CD14-positive monocyte (primary cell): ENCODE measurements around the gene DNAJC9. TPM values are rescaled to one million over a fixed set of nuclear protein-coding genes. Genes with fewer than 3 reads are reported as not detected.
A peak's percentile ranks its signal among the peaks of the same experiment; 100 is the strongest.

Experiments used
- DNase-seq, 3 donors: peaks; one replicate each; pipeline ENCODE4 v3.0.0-alpha.2; 2011 to 2022
- H2AFZ ChIP-seq: 2 replicates; pipeline ENCODE4 v1.6.0; 2012; ENCODE audit warnings: mild to moderate bottlenecking, low read depth, low read length, inconsistent platforms; ENCODE audit not compliant: insufficient read depth, poor library complexity, severe bottlenecking
- H3K27ac ChIP-seq, 2 donors: 1 replicate in 1 of 2; 2 replicates in 1 of 2; pipeline ENCODE4 v1.5.1; 2012 to 2013; ENCODE audit warnings: low read length in 2 of 2, control low read depth in 1 of 2, inconsistent platforms in 1 of 2, low read depth in 1 of 2, mild to moderate bottlenecking in 1 of 2
- H3K27me3 ChIP-seq, 2 donors: one replicate each; pipeline versions ENCODE4 v1.6.0 to v1.6.1; 2011 to 2013; ENCODE audit warnings: low read length in 2 of 2; ENCODE audit not compliant: control insufficient read depth in 2 of 2, insufficient read depth in 2 of 2
- H3K36me3 ChIP-seq, 2 donors: replicated peaks in 1 of 2; 1 replicate in 1 of 2; 2 replicates in 1 of 2; pipeline versions ENCODE4 v1.5.1 to v1.6.1; 2012 to 2013; ENCODE audit warnings: low read length in 2 of 2, control low read depth in 1 of 2, inconsistent platforms in 1 of 2, mild to moderate bottlenecking in 1 of 2; ENCODE audit not compliant: insufficient read depth in 2 of 2, control insufficient read depth in 1 of 2
- H3K4me1 ChIP-seq, 2 donors: 1 replicate in 1 of 2; 2 replicates in 1 of 2; pipeline versions ENCODE4 v1.5.1 to v1.6.1; 2012 to 2013; ENCODE audit warnings: low read length in 2 of 2, control low read depth in 1 of 2, inconsistent platforms in 1 of 2, mild to moderate bottlenecking in 1 of 2, moderate library complexity in 1 of 2; ENCODE audit not compliant: insufficient read depth in 2 of 2, control insufficient read depth in 1 of 2
- H3K4me2 ChIP-seq: replicated peaks from 2 replicates; pipeline ENCODE3; 2012; ENCODE audit warnings: low read length, moderate library complexity, mild to moderate bottlenecking; ENCODE audit not compliant: poor library complexity, severe bottlenecking; ENCODE audit errors: extremely low read depth
- H3K4me3 ChIP-seq, 3 experiments: fragments of 200-600 bp in 1 of 3; sonication (generic) in 1 of 3; replicated peaks in 1 of 3; 1 replicate in 2 of 3; 2 replicates in 1 of 3; pipeline ENCODE4 v1.5.1; 2011 to 2013; ENCODE audit warnings: low read length in 3 of 3, mild to moderate bottlenecking in 3 of 3, control low read depth in 2 of 3, low read depth in 2 of 3, inconsistent platforms in 1 of 3, moderate library complexity in 1 of 3
- H3K79me2 ChIP-seq: 2 replicates; pipeline ENCODE4 v1.6.0; 2012; ENCODE audit warnings: mild to moderate bottlenecking, control low read depth, inconsistent platforms, low read length, moderate library complexity; ENCODE audit not compliant: insufficient read depth
- H3K9ac ChIP-seq: 2 replicates; pipeline ENCODE4 v1.6.0; 2017; ENCODE audit warnings: low read length, mild to moderate bottlenecking; ENCODE audit not compliant: insufficient read depth, poor library complexity, severe bottlenecking
- H3K9me3 ChIP-seq, 2 donors: replicated peaks in 1 of 2; 1 replicate in 1 of 2; 2 replicates in 1 of 2; pipeline versions ENCODE4 v1.5.1 to v1.6.1; 2012 to 2013; ENCODE audit warnings: low read length in 2 of 2, control low read depth in 1 of 2; ENCODE audit not compliant: control insufficient read depth in 1 of 2, insufficient read depth in 1 of 2
- H4K20me1 ChIP-seq: 2 replicates; pipeline ENCODE4 v1.6.0; 2012; ENCODE audit warnings: mild to moderate bottlenecking, low read length, control low read depth, moderate library complexity; ENCODE audit not compliant: insufficient read depth
- H3K27ac Mint-ChIP-seq, 7 donors: one replicate each; pipeline ENCODE4 v1.8.0; 2020; ENCODE audit warnings: mild to moderate bottlenecking in 7 of 7, mixed read lengths in 7 of 7, moderate library complexity in 6 of 7, inconsistent platforms in 2 of 7
- H3K27me3 Mint-ChIP-seq, 3 donors: one replicate each; pipeline ENCODE4 v1.8.0; 2021 to 2022; ENCODE audit warnings: low read depth in 3 of 3, mild to moderate bottlenecking in 3 of 3, mixed read lengths in 3 of 3, moderate library complexity in 3 of 3, inconsistent platforms in 1 of 3
- H3K36me3 Mint-ChIP-seq, 2 donors: one replicate each; pipeline ENCODE4 v1.8.0; 2020; ENCODE audit warnings: mixed read lengths in 2 of 2, inconsistent platforms in 1 of 2, mild to moderate bottlenecking in 1 of 2
- H3K4me1 Mint-ChIP-seq: one replicate; pipeline ENCODE4 v1.8.0; 2020; ENCODE audit warnings: mild to moderate bottlenecking, mixed read lengths
- H3K4me3 Mint-ChIP-seq, 2 donors: one replicate each; pipeline ENCODE4 v1.8.0; 2020; ENCODE audit warnings: mild to moderate bottlenecking in 2 of 2, mixed read lengths in 2 of 2, moderate library complexity in 1 of 2
- H3K9me3 Mint-ChIP-seq, 7 donors: one replicate each; pipeline ENCODE4 v1.8.0; 2020 to 2022; ENCODE audit warnings: mixed read lengths in 7 of 7, mild to moderate bottlenecking in 6 of 7, moderate library complexity in 6 of 7, inconsistent platforms in 2 of 7
- CTCF ChIP-seq: fragments of 200-600 bp; IDR thresholded peaks from one replicate; pipeline ENCODE4 v1.8.0; 2022; ENCODE audit warnings: antibody characterized with exemption, mild to moderate bottlenecking
- WGBS: methylation state at CpG from one replicate; pipeline ENCODE4 v1.1.5; 2013; ENCODE audit warnings: missing lambda C conversion rate; ENCODE audit not compliant: insufficient coverage; 5-methylcytosine and 5-hydroxymethylcytosine counted together
- intact Hi-C, 2 donors: fragments of 100-400 bp; cut with micrococcal nuclease; formaldehyde crosslinking; loops; one replicate each; pipeline versions ENCODE4 v1.15.0 to v1.15.1; 2023
- polyA plus RNA-seq, 3 donors: library from polyadenylated mRNA; depleted of rRNA in 1 of 3; unstranded in 2 of 3; stranded (reverse) in 1 of 3; fragments of 300-500 nt in 2 of 3; fragments of >200 nt in 1 of 3; fragmentation: Illumina TruSeq in 2 of 3; gene quantifications; 1 replicate in 2 of 3; 2 replicates in 1 of 3; pipeline ENCODE4 v1.2.3, GENCODE V29; 2012 to 2021

Gene DNAJC9
- polyA plus RNA-seq, 3 donors: 2.3 to 7.2 (median 2.4) TPM

GRCh38 chr10:73244866-73245477, 2.1 kb downstream of the DNAJC9 start:
- H3K4me1 Mint-ChIP-seq: peaks cover 36% of the 10 kb centered on the region
- 25% methylated on average over 7 of the region's 8 CpGs for WGBS
- H3K4me3 Mint-ChIP-seq: no peak overlapping the region
- H3K27me3 ChIP-seq: no peaks in the 10 kb centered on the region
- peaks cover 60% of the 10 kb centered on the region for H3K79me2 ChIP-seq
- no peaks in the 10 kb centered on the region for H3K9me3 ChIP-seq
- H4K20me1 ChIP-seq: no peaks in the 10 kb centered on the region
- peak overlapping the region in 1 of 2 donors; percentile 76 for H3K27ac ChIP-seq
- DNase-seq: no peak
- H2AFZ ChIP-seq: no peak overlapping the region
- peaks cover 28 to 49% of the 10 kb centered on the region in 2 donors for H3K36me3 ChIP-seq
- peak overlapping the region in 3 of 7 donors; percentile 11 to 74 (median 62) for H3K27ac Mint-ChIP-seq
- H3K4me2 ChIP-seq: no peak overlapping the region
- no peaks in the 10 kb centered on the region for H3K9me3 Mint-ChIP-seq
- H3K27me3 Mint-ChIP-seq: no peaks in the 10 kb centered on the region
- peaks cover 33 to 49% of the 10 kb centered on the region in 2 donors for H3K36me3 Mint-ChIP-seq
- H3K4me1 ChIP-seq: peaks cover 24 to 43% of the 10 kb centered on the region in 2 donors
- TF ChIP-seq CTCF: no peak
- no peak overlapping the region for H3K9ac ChIP-seq
- intact Hi-C loops: loop anchor here (5.0 to 10.0 kb wide), 5 partner anchors 78 to 170 kb away; partner anchors contain the start of genes ANXA7 (in 2 of the 2), CFAP70 (in 1 of the 2), ECD (in 1 of the 2) and FAM149B1 (in 1 of the 2)
- H3K4me3 ChIP-seq: no peak overlapping the region

- no peak overlapping the region for H3K4me2 ChIP-seq
- no peak for TF ChIP-seq CTCF
- no peaks in the 10 kb centered on the region for H3K27me3 ChIP-seq
- peaks cover 22% of the 10 kb centered on the region for H3K79me2 ChIP-seq
- Mint-ChIP-seq H3K27me3 (no peaks in the 10 kb centered on the region), H3K27ac (no peak overlapping the region), H3K9me3 (no peaks in the 10 kb centered on the region), H3K4me3 (no peak overlapping the region), H3K4me1 (peaks cover 15% of the 10 kb centered on the region), H3K36me3 (peaks cover 43 to 69% of the 10 kb centered on the region in 2 donors)
- peaks cover 38 to 87% of the 10 kb centered on the region in 2 donors for H3K36me3 ChIP-seq
- no peak for DNase-seq
- no CpG with 5 or more reads among the region's 2 CpGs for WGBS
- intact Hi-C loops: loop anchor here (10.0 kb wide), 2 partner anchors 115 to 175 kb away; partner anchors contain the start of genes ANXA7 (in 1 of the 2) and CFAP70 (in 1 of the 2)
- H3K9me3 ChIP-seq: no peaks in the 10 kb centered on the region
- no peak overlapping the region for H3K27ac ChIP-seq
- H3K4me3 ChIP-seq: no peak overlapping the region
- H2AFZ ChIP-seq: no peak overlapping the region
- no peak overlapping the region for H3K9ac ChIP-seq
- no peaks in the 10 kb centered on the region for H4K20me1 ChIP-seq
- H3K4me1 ChIP-seq: peaks cover 9 to 16% of the 10 kb centered on the region in 2 donors
Observed at GRCh38 chr10:73239908-73240307, 7.1 kb downstream of the DNAJC9 start.
